Fibroblast of skin of abdomen (primary cell): ENCODE results near the gene ZMYND11.
"Not testable (repeated sequence)": the region's sequence is repeated elsewhere in the genome, so short reads cannot be mapped to it uniquely, and the experiment has no call there.

Experiments
- DNase-seq: peaks from one replicate; pipeline ENCODE4 v3.0.0-alpha.2; 2013

The ZMYND11 gene

GRCh38 chr10:134247-135131 is 766 bp upstream of the ZMYND11 start:
- peak; percentile 31 for DNase-seq

GRCh38 chr10:135601-136464 is 578 bp downstream of the ZMYND11 start:
- DNase-seq, result peak; percentile 53

GRCh38 chr10:136465-136762 is 1.2 kb downstream of the ZMYND11 start:
- DNase-seq, result no peak

GRCh38 chr10:137031-137430 is 1.8 kb downstream of the ZMYND11 start:
- DNase-seq, result peak; percentile 21

GRCh38 chr10:137606-138005 is 2.4 kb downstream of the ZMYND11 start:
- peak; percentile 31 for DNase-seq

GRCh38 chr10:142371-142770 is 7.1 kb downstream of the ZMYND11 start:
- no peak for DNase-seq

GRCh38 chr10:152915-153314 is 17.7 kb downstream of the ZMYND11 start:
- DNase-seq, result no peak

GRCh38 chr10:154348-154747 is 19.1 kb downstream of the ZMYND11 start:
- peak; percentile 45 for DNase-seq

GRCh38 chr10:167383-167782 is 32.1 kb downstream of the ZMYND11 start:
- no peak for DNase-seq

GRCh38 chr10:173741-174140 is 38.5 kb downstream of the ZMYND11 start:
- DNase-seq, result no peak

- no peak for DNase-seq
Observed at GRCh38 chr10:176677-177076, 41.4 kb downstream of the ZMYND11 start.

- DNase-seq, result peak; percentile 34
Observed at GRCh38 chr10:178208-178607, 43.0 kb downstream of the ZMYND11 start.

- no peak for DNase-seq
Observed at GRCh38 chr10:178723-179122, 43.5 kb downstream of the ZMYND11 start.

- DNase-seq, result peak; percentile 13
Observed at GRCh38 chr10:182441-183201, 47.4 kb downstream of the ZMYND11 start.

GRCh38 chr10:184174-184573 is 48.9 kb downstream of the ZMYND11 start:
- DNase-seq, result no peak

- DNase-seq, result peak; percentile 45
Observed at GRCh38 chr10:184911-185310, 49.7 kb downstream of the ZMYND11 start.

GRCh38 chr10:185571-185970 is 50.3 kb downstream of the ZMYND11 start:
- DNase-seq, result not testable (repeated sequence)

- DNase-seq, result no peak
Observed at GRCh38 chr10:186911-187310, 51.7 kb downstream of the ZMYND11 start.

GRCh38 chr10:188546-188945 is 53.3 kb downstream of the ZMYND11 start:
- no peak for DNase-seq

- DNase-seq, result no peak
Observed at GRCh38 chr10:190216-190615, 55.0 kb downstream of the ZMYND11 start.

- DNase-seq, result peak; percentile 54
Observed at GRCh38 chr10:191703-192518, 56.7 kb downstream of the ZMYND11 start.

- no peak for DNase-seq
Observed at GRCh38 chr10:194281-194680, 59.0 kb downstream of the ZMYND11 start.
